Stimulated activated naive B cell treated with anti-CD40 and anti-IgM and Interleukin-4, amounts not matched to agents 10 μg/mL and 1 μg/mL and 100 μg/mL, for 72 hours (primary cell): ENCODE measurements around the gene LASP1NB.
"Not testable (repeated sequence)": the region's sequence is repeated elsewhere in the genome, so short reads cannot be mapped to it uniquely, and the experiment has no call there.

ENCODE experiments used
- ATAC-seq, 2 donors: fragments of 150-1000 bp; cut with Tn5 transposase; replicated peaks; 2 replicates each; pipeline ENCODE4 v1.10.0; 2021; ENCODE audit warnings: moderate library complexity in 1 of 2
- DNase-seq: peaks from one replicate; pipeline ENCODE4 v3.0.0; 2021
- H3K27ac Mint-ChIP-seq: one replicate; pipeline ENCODE4 v1.8.0; 2022; ENCODE audit warnings: mild to moderate bottlenecking, mixed read lengths
- H3K27me3 Mint-ChIP-seq, 2 donors: one replicate each; pipeline ENCODE4 v1.8.0; 2022; ENCODE audit warnings: mixed read lengths in 2 of 2
- H3K36me3 Mint-ChIP-seq, 2 donors: one replicate each; pipeline ENCODE4 v1.8.0; 2022; ENCODE audit warnings: mixed read lengths in 2 of 2, mild to moderate bottlenecking in 1 of 2
- H3K4me1 Mint-ChIP-seq, 2 donors: one replicate each; pipeline ENCODE4 v1.8.0; 2022; ENCODE audit warnings: mixed read lengths in 2 of 2, mild to moderate bottlenecking in 1 of 2
- H3K4me3 Mint-ChIP-seq, 2 donors: one replicate each; pipeline ENCODE4 v1.8.0; 2022; ENCODE audit warnings: mild to moderate bottlenecking in 2 of 2, mixed read lengths in 2 of 2, moderate library complexity in 1 of 2
- H3K9me3 Mint-ChIP-seq, 2 donors: one replicate each; pipeline ENCODE4 v1.8.0; 2022; ENCODE audit warnings: mixed read lengths in 2 of 2, mild to moderate bottlenecking in 1 of 2

The LASP1NB gene

DNA sequence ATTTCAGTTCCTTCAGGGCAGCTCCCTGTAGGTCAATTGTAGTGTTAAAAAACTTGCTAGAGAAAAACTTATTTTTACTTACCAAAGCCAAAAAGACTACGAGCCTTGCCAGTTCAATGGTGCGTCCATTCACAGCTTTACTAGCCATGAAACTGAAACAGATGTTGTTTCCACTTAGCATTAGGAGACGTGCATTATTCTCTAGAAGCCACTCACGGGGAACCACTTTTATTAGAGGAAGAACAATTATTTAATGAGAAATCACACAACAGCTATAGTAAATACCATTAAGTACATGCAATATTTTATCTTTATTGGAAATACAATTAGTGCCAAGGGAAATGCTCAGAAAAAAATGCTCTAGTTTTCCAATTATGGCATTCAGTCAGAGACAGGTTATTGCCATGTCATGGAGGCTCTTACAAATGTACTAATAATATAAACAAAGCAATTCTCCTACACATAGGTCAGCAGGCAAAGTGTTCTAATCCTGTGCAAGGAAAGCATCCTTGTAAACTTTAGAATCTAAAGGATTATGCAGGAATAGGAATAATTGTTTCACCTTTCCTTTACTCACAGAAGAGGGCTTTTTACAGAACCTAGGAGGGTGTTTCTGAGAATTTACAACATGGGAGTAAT, 17.4 kb downstream of the LASP1NB start:
- no peaks in the 10 kb centered on the region for H3K27me3 Mint-ChIP-seq
- no peaks in the 10 kb centered on the region for H3K36me3 Mint-ChIP-seq
- ATAC-seq (peak in 1 of 2 donors; percentile 45), DNase-seq (no peak)
- H3K4me1 Mint-ChIP-seq, result peaks cover 0 to 5% of the 10 kb centered on the region in 2 donors
- no peak overlapping the region for H3K4me3 Mint-ChIP-seq
- H3K9me3 Mint-ChIP-seq, result no peaks in the 10 kb centered on the region
- no peak overlapping the region for H3K27ac Mint-ChIP-seq

DNA sequence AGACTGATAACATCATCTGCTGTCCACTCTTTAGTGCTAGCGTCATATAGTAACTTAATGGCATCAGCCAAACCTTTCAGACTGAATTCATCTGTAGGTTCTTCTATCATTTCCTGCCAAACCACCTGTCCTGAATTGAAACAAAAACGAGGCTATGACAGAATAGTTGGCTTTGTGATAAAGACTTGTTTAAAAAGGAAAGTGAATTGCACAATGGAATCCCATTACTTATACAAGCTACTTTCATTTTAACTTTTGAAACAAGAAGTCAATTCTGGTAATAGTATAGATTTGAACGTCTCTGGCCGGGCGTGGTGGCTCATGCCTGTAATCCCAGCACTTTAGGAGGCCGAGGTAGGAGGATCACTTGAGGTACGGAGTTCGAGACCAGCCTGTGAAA, 18.2 kb downstream of the LASP1NB start:
- no peaks in the 10 kb centered on the region for H3K36me3 Mint-ChIP-seq
- H3K9me3 Mint-ChIP-seq, result no peaks in the 10 kb centered on the region
- no peaks in the 10 kb centered on the region for H3K27me3 Mint-ChIP-seq
- H3K4me1 Mint-ChIP-seq, result peaks cover 0 to 5% of the 10 kb centered on the region in 2 donors
- peak in 1 of 2 donors; percentile 23 for ATAC-seq
- DNase-seq, result no peak
- no peak overlapping the region for H3K4me3 Mint-ChIP-seq
- H3K27ac Mint-ChIP-seq, result no peak overlapping the region

DNA sequence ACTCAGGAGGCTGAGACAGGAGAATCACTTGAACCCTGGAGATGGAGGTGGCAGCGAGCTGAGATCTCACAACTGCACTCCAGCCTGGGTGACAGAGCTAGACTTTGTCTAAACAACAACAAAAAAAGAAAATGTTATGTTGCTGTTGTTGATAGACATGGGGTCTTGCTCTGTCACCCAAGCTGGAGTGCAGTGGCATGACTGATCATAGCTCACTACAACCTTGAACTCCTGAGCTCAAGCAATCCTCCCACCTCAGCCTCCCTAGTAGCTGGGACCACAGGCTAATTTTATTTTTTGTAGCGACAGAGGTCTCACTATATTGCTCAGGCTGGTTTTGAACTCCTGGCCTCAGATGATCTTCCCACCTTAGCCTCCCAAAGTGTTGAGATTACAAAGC, 21.8 kb downstream of the LASP1NB start:
- Mint-ChIP-seq H3K4me3 (no peak overlapping the region), H3K27ac (no peak overlapping the region), H3K4me1 (peaks cover 0 to 5% of the 10 kb centered on the region in 2 donors), H3K9me3 (no peaks in the 10 kb centered on the region), H3K36me3 (no peaks in the 10 kb centered on the region), H3K27me3 (no peaks in the 10 kb centered on the region)
- DNase-seq, result no peak
- ATAC-seq, result no peak

DNA sequence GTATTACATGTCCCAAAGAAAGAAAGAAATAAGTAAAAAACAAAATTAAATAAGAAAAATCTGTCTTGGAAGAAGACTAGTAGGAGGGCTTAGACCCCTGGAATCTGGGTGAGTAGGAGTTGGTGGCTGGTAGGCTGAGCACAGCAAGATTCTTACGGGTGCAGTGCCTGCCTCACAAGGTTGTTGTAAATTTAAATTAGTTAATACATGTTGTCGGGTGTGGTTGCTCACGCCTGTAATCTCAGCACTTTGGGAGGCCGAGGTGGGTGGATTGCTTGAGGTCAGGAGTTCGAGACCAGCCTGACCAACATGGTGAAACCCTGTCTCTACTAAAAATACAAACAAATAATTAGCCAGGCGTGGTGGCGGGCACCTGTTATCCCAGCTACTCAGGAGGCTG, 28.4 kb downstream of the LASP1NB start:
- H3K36me3 Mint-ChIP-seq, H3K4me3 Mint-ChIP-seq, H3K27ac Mint-ChIP-seq, H3K4me1 Mint-ChIP-seq, H3K9me3 Mint-ChIP-seq, H3K27me3 Mint-ChIP-seq, DNase-seq, ATAC-seq: not testable (repeated sequence)

DNA sequence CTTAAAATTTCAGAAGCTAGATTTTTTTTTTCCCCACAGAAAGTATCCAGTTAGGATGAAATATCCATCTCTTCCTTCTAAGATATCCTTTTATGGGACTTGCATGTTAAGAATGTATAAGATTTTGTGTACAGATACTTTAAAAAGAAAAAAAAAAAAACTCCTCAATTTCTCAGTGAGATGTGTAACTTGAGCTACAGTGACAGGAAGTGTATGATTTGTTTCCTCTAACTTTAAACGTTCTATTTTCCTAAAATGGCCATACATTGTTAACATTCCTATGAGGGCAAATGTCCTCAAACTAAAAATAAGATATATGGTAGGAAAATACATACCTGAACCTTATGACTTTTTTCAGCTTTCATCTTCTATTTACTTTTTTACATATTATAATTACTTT, 32.9 kb downstream of the LASP1NB start:
- no peaks in the 10 kb centered on the region for H3K36me3 Mint-ChIP-seq

DNA sequence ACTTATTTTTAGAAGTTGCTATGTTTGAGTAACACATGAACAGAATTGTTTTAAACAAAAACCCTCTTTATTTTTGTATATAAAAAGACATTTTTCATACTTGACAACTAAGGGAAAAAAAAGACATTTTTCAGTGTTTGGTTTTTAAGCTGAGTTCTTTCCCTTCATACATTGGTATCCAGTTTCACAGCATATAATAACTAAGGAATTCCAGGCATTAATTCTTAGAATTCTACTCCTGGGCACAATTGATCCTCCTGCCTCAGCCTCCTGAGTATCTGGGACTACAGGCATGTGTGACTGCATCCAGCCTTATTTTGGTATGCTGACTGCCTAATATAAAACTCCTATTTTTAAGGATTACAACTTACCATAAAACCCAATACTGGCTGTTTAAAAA, 33.3 kb downstream of the LASP1NB start:
- no peaks in the 10 kb centered on the region for H3K9me3 Mint-ChIP-seq
- H3K27ac Mint-ChIP-seq, result no peak overlapping the region
- no peak overlapping the region for H3K4me3 Mint-ChIP-seq
- H3K27me3 Mint-ChIP-seq, result no peaks in the 10 kb centered on the region
- H3K36me3 Mint-ChIP-seq, result no peaks in the 10 kb centered on the region
- no peaks in the 10 kb centered on the region for H3K4me1 Mint-ChIP-seq
- no peak for DNase-seq
- no peak for ATAC-seq

More for the DNA sequence above, 32.9 kb downstream of the LASP1NB start:
- no peak overlapping the region for H3K27ac Mint-ChIP-seq
- H3K4me3 Mint-ChIP-seq, result no peak overlapping the region
- H3K9me3 Mint-ChIP-seq, result no peaks in the 10 kb centered on the region
- DNase-seq (no peak), ATAC-seq (no peak)
- no peaks in the 10 kb centered on the region for H3K27me3 Mint-ChIP-seq
- H3K4me1 Mint-ChIP-seq, result no peaks in the 10 kb centered on the region

DNA sequence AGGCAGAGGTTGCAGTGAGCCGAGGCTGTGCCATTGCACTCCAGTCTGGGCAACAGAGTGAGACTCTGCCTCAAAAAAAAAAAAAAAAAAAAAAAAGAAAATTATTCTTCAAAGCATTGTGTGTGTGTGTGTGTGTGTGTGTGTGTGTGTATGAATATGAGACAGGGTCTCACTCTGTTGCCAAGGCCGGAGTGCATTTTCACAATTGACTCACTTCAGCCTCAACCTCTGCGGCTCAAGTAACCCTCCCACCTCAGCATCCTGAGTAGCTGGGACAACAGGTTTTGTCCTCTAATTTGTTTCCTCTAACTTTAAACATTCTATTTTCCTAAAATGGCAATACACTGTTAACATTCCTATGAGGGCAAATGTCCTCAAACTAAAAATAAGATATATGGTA, 34.1 kb downstream of the LASP1NB start:
- H3K4me1 Mint-ChIP-seq, result no peaks in the 10 kb centered on the region
- no peak for ATAC-seq
- H3K4me3 Mint-ChIP-seq, result no peak overlapping the region
- DNase-seq, result no peak
- no peaks in the 10 kb centered on the region for H3K27me3 Mint-ChIP-seq
- H3K36me3 Mint-ChIP-seq, result no peaks in the 10 kb centered on the region
- no peak overlapping the region for H3K27ac Mint-ChIP-seq
- no peaks in the 10 kb centered on the region for H3K9me3 Mint-ChIP-seq

DNA sequence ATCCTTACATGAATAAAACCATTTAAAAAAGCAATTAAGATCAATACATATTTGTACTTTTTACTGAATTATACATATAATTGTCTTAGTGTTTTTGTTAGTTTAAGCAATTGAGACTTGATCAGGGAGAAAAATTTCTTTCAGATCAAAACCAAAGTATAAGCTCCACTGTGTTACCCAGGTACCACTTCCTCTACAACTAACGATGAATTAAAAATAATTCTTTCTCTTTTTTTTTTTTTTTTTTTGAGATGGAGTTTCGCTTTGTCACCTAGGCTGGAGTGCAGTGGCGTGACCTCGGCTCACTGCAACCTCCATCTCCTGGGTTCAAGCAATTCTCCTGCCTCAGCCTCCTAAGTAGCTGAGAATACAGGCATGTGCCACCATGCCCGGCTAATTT, 35.0 kb downstream of the LASP1NB start:
- Mint-ChIP-seq H3K4me1 (no peaks in the 10 kb centered on the region), H3K4me3 (no peak overlapping the region), H3K36me3 (no peaks in the 10 kb centered on the region), H3K27ac (no peak overlapping the region), H3K9me3 (no peaks in the 10 kb centered on the region), H3K27me3 (no peaks in the 10 kb centered on the region)
- DNase-seq, result no peak
- no peak for ATAC-seq

DNA sequence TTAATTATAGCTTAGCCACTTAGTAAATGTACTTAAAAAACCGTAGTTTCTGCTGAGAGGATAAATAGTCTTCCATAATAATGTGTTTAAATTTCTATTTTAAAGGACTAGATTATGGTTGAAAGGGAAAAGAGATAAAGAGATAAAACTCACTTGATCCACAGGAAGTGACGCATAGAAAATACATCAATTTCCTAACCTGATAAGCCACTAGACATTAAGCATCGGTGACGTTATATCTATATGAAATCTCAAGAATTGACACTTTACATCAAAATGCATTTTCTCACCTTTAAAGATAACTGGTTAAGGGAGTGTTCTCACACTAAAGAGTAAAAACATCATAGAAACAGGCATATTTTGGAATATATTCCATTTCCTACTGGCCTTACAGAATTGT, 36.0 kb downstream of the LASP1NB start:
- ATAC-seq, result no peak
- Mint-ChIP-seq H3K36me3 (no peaks in the 10 kb centered on the region), H3K4me1 (no peaks in the 10 kb centered on the region), H3K9me3 (no peaks in the 10 kb centered on the region), H3K4me3 (no peak overlapping the region), H3K27ac (no peak overlapping the region), H3K27me3 (no peaks in the 10 kb centered on the region)
- no peak for DNase-seq

DNA sequence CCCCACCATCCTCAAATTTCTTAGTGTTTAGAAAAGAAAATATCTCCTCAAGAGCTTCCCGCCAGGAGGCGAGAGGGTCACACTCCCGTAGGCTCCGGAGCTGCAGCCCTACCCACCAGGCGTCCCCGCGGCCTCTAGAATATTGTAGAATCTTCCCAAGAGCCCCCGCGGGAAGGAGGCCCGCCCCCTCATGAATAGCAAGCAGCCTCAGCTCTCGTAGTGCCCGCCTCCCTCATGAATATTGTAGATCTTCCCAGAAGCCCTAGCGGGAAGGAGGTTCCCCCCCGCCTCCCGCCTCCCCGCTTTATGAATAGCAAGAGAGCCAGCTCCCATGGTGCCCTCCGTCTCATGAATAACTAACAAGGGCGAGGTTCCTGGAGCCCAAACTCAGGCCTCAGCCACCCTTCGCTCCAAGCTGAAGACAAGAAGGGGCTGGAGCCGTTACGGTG, 41.9 kb downstream of the LASP1NB start, which contains the start of gene FBXO47:
Gene FBXO47, minus strand, starts transcription at position 114 of the 449 bp plus-strand sequence. CDS start 4,378 bp downstream, outside the sequence.
- ATAC-seq, result peak; percentile 98 to 99

DNA sequence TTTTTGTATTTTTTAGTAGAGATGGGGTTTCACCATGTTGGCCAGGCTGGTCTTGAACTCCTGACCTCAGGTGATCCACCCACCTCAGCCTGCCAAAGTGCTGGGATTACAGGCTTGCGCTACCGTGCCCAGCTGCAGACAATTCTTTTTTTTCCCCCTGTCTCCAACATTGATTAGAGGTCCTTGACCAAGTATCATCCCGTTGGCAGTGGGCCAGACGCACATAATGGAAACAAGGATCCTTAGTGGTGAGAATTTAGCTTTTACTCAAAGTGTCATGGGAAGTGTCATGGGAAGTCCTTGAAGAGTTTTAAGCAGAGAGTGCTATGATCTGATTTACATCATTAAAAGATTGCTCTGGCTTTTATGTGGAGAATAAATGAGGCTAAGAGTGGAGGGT, 43.9 kb downstream of the LASP1NB start:
- H3K27me3 Mint-ChIP-seq, result peaks cover 6 to 8% of the 10 kb centered on the region in 2 donors
- no peaks in the 10 kb centered on the region for H3K9me3 Mint-ChIP-seq
- DNase-seq (no peak), ATAC-seq (no peak)
- no peaks in the 10 kb centered on the region for H3K36me3 Mint-ChIP-seq
- H3K4me3 Mint-ChIP-seq, result no peak overlapping the region
- peaks cover 3 to 9% of the 10 kb centered on the region in 2 donors for H3K4me1 Mint-ChIP-seq
- H3K27ac Mint-ChIP-seq, result no peak overlapping the region

More for the DNA sequence above, 41.9 kb downstream of the LASP1NB start, which contains the start of gene FBXO47:
- Mint-ChIP-seq H3K36me3 (no peaks in the 10 kb centered on the region), H3K27ac (peak within 1 kb of the TSS; percentile 90), H3K4me1 (peaks cover 3 to 9% of the 10 kb centered on the region in 2 donors), H3K4me3 (peak within 1 kb of the TSS; percentile 33 to 85), H3K27me3 (peaks cover 2 to 4% of the 10 kb centered on the region in 2 donors), H3K9me3 (no peaks in the 10 kb centered on the region)
- DNase-seq, result peak; percentile 82

DNA sequence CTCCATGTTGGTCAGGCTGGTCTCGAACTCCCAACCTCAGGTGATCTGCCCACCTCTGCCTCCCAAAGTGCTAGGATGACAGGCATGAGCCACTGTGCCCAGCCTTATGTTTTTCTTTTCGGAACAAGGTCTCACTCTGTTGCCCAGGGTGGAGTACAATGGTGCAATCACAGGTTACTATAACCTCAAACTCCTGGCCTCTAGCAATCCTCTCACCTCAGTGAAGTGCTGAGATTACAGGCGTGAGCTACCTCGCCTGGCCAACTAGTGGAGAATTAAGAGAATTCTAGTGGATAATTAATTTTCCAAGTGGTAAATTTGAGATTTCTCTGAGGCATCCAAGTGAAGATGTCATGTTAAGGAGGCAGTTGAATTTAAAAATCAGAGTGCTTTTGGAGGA, 44.7 kb downstream of the LASP1NB start:
- Mint-ChIP-seq H3K4me1 (peaks cover 3 to 9% of the 10 kb centered on the region in 2 donors), H3K27ac (no peak overlapping the region), H3K9me3 (no peaks in the 10 kb centered on the region), H3K36me3 (no peaks in the 10 kb centered on the region), H3K4me3 (no peak overlapping the region), H3K27me3 (peaks cover 6 to 8% of the 10 kb centered on the region in 2 donors)
- ATAC-seq, result no peak
- no peak for DNase-seq

DNA sequence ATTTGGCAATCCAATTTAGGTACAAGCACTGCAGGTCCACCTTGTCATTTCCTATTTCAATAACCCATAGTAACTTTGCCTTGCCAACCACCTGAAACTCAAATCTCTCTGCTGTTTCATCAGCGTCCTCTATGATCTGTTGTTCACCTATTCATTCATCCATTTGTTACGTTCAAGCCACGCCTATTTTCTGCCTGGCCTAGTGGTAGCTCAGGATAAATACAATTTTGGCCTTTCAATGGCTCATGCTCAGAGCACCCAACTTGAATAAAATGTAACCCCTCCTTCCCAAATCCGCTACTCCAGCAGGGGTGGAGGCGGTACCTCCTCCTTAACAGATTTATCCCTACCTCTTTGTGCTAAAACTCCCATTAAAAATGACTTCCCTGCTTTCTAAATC, 45.4 kb downstream of the LASP1NB start:
- Mint-ChIP-seq H3K36me3 (no peaks in the 10 kb centered on the region), H3K27ac (no peak overlapping the region), H3K4me3 (no peak overlapping the region), H3K9me3 (no peaks in the 10 kb centered on the region), H3K27me3 (peaks cover 8 to 10% of the 10 kb centered on the region in 2 donors), H3K4me1 (peaks cover 5 to 9% of the 10 kb centered on the region in 2 donors)
- ATAC-seq (no peak), DNase-seq (no peak)

DNA sequence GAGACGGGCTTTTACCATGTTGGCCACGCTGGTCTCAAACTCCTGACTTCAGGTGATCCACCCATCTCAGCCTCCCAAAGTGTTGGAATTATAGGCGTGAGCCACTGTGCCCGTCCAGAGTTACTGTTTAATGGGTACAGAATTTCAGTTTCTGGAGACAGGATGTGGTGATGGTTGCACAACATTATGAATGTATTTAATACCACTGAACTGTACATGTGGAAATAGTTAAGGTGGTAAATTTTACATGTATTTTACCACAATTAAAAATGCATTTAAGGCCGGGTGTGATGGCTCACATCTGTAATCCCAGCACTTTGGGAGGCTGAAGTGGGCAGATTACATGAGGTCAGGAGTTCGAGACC, 50.8 kb downstream of the LASP1NB start:
- not testable (repeated sequence) for H3K9me3 Mint-ChIP-seq, ATAC-seq, H3K36me3 Mint-ChIP-seq, H3K4me3 Mint-ChIP-seq, H3K27ac Mint-ChIP-seq, DNase-seq, H3K4me1 Mint-ChIP-seq
- peaks cover 8 to 15% of the 10 kb centered on the region in 2 donors for H3K27me3 Mint-ChIP-seq

DNA sequence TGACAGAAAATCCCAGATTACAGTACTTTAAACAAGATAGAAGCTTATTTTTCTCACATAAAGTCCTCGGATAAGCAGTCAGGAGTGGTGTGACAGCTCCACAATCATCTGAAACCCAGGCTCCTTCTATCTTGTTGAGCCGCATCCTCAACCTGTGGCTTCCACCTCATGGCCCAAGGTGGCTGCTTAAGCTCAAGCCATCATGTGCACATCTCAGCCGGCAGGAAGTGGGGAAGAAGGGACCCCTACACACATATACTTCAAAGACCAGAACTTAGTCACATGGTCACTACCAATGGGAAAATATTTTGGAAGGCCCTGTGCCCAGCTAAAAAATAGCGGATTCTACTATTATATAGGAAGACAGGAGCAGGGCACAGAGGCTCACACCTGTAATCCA, 52.8 kb downstream of the LASP1NB start:
- no peaks in the 10 kb centered on the region for H3K36me3 Mint-ChIP-seq

More for the DNA sequence above, 52.8 kb downstream of the LASP1NB start:
- H3K4me1 Mint-ChIP-seq, result peaks cover 0 to 2% of the 10 kb centered on the region in 2 donors
- no peak overlapping the region for H3K27ac Mint-ChIP-seq
- ATAC-seq, result no peak
- no peak for DNase-seq
- H3K27me3 Mint-ChIP-seq, result peaks cover 4 to 20% of the 10 kb centered on the region in 2 donors
- H3K9me3 Mint-ChIP-seq, result no peaks in the 10 kb centered on the region
- no peak overlapping the region for H3K4me3 Mint-ChIP-seq
